Fibroblast of lung (primary cell): ENCODE measurements around the gene RBM23. TPM values are rescaled to one million over a fixed set of nuclear protein-coding genes. Genes with fewer than 3 reads are reported as not detected.
A peak's percentile ranks its signal among the peaks of the same experiment; 100 is the strongest.

Source experiments
- DNase-seq, 2 donors: peaks; one replicate each; pipeline versions ENCODE4 v3.0.0 to v3.0.0-alpha.2; 2010; ENCODE audit warnings: low read depth in 2 of 2
- H2AFZ ChIP-seq: 2 replicates; pipeline ENCODE4 v1.5.1; 2012; ENCODE audit warnings: low read length, control low read depth, inconsistent platforms
- H3K27ac ChIP-seq: 2 replicates; pipeline ENCODE4 v1.5.1; 2011; ENCODE audit warnings: low read length, control low read depth; ENCODE audit not compliant: insufficient read depth
- H3K27me3 ChIP-seq: 2 replicates; pipeline ENCODE4 v1.5.1; 2011; ENCODE audit warnings: mild to moderate bottlenecking, low read length; ENCODE audit not compliant: control insufficient read depth, insufficient read depth
- H3K36me3 ChIP-seq: 2 replicates; pipeline ENCODE4 v1.5.1; 2011; ENCODE audit warnings: low read length; ENCODE audit not compliant: control insufficient read depth, insufficient read depth
- H3K4me1 ChIP-seq: 2 replicates; pipeline ENCODE4 v1.5.1; 2011; ENCODE audit warnings: low read length; ENCODE audit not compliant: control insufficient read depth, insufficient read depth; ENCODE audit errors: extremely low read depth
- H3K4me2 ChIP-seq: 2 replicates; pipeline ENCODE4 v1.5.1; 2011; ENCODE audit warnings: low read length, control low read depth; ENCODE audit not compliant: insufficient read depth; ENCODE audit errors: extremely low read depth
- H3K4me3 ChIP-seq, 4 experiments: fragments of 200-600 bp in 1 of 4; sonication (generic) in 1 of 4; replicated peaks in 1 of 4; 2 replicates each; pipeline ENCODE4 v1.5.1; 2011 to 2016; ENCODE audit warnings: low read length in 4 of 4, low read depth in 3 of 4, mild to moderate bottlenecking in 3 of 4, control low read depth in 2 of 4, inconsistent platforms in 1 of 4, mixed read lengths in 1 of 4; ENCODE audit not compliant: insufficient read depth in 1 of 4; ENCODE audit errors: control extremely low read depth in 1 of 4
- H3K79me2 ChIP-seq: 2 replicates; pipeline ENCODE4 v1.5.1; 2012; ENCODE audit warnings: mild to moderate bottlenecking, low read length, inconsistent platforms; ENCODE audit not compliant: control insufficient read depth, insufficient read depth
- H3K9ac ChIP-seq: 2 replicates; pipeline ENCODE4 v1.5.1; 2011; ENCODE audit warnings: mild to moderate bottlenecking, low read length, control low read depth; ENCODE audit not compliant: insufficient read depth
- H3K9me3 ChIP-seq: 2 replicates; pipeline ENCODE4 v1.5.1; 2012; ENCODE audit warnings: low read depth, low read length; ENCODE audit not compliant: control insufficient read depth, insufficient read depth
- H4K20me1 ChIP-seq: 2 replicates; pipeline ENCODE4 v1.5.1; 2011; ENCODE audit warnings: low read length; ENCODE audit not compliant: control insufficient read depth, insufficient read depth; ENCODE audit errors: extremely low read depth
- CTCF ChIP-seq, 2 donors: IDR thresholded peaks in 1 of 2; conservative IDR thresholded peaks in 1 of 2; 1 replicate in 1 of 2; 2 replicates in 1 of 2; pipeline ENCODE4 v1.5.1; 2011 to 2012; ENCODE audit warnings: low read length in 2 of 2, control low read depth in 1 of 2, inconsistent platforms in 1 of 2, low read depth in 1 of 2, mild to moderate bottlenecking in 1 of 2
- EZH2 ChIP-seq: IDR thresholded peaks from 2 replicates; pipeline ENCODE4 v1.5.1; 2012; ENCODE audit warnings: low read length, control low read depth, mild to moderate bottlenecking; ENCODE audit errors: missing control alignments
- polyA plus RNA-seq, 2 donors: library from polyadenylated mRNA; depleted of rRNA in 1 of 2; stranded (reverse) in 1 of 2; unstranded in 1 of 2; fragments of >200 nt; gene quantifications; 2 replicates each; pipeline ENCODE4 v1.2.1, GENCODE V29; 2011 to 2012; ENCODE audit warnings: missing spikeins in 1 of 2
- total RNA-seq: library from RNA; depleted of rRNA; stranded (reverse); fragments of >200 nt; gene quantifications from 2 replicates; pipeline ENCODE4 v1.2.1, GENCODE V29; 2014

RBM23 gene
- total and polyA plus RNA-seq, 2 donors (not counting 1 experiment from before 2014, with no cell fraction given), result 51.0 to 85.3 TPM

GRCh38 chr14:22884738-22885523 lies 34.0 kb downstream of the RBM23 start:
- Histone ChIP-seq H3K27ac (no peak overlapping the region), H3K36me3 (no peaks in the 10 kb centered on the region), H2AFZ (no peak overlapping the region), H3K9me3 (no peaks in the 10 kb centered on the region), H3K4me3 (no peak overlapping the region), H3K27me3 (no peaks in the 10 kb centered on the region), H3K9ac (no peak overlapping the region), H3K4me1 (peaks cover 7% of the 10 kb centered on the region), H3K4me2 (no peak overlapping the region), H4K20me1 (no peaks in the 10 kb centered on the region), H3K79me2 (no peaks in the 10 kb centered on the region)
- TF ChIP-seq CTCF (conservative IDR thresholded peaks at IDR 0.05 in 1 of 2, IDR thresholded peaks at IDR 0.05 in 1 of 2; ENCODE audit: low read depth in 1 of 2, low read length in 2 of 2) (no peak), EZH2 (no peak)
- DNase-seq, result no peak

- H3K36me3 ChIP-seq, result no peaks in the 10 kb centered on the region
- no peak overlapping the region for H3K4me2 ChIP-seq
- H3K9ac ChIP-seq, result no peak overlapping the region
- no peak overlapping the region for H3K27ac ChIP-seq
- H2AFZ ChIP-seq, result no peak overlapping the region
- H3K4me1 ChIP-seq, result peaks cover 7% of the 10 kb centered on the region
- no peaks in the 10 kb centered on the region for H3K9me3 ChIP-seq
- H3K4me3 ChIP-seq, result no peak overlapping the region
- TF ChIP-seq EZH2 (no peak), CTCF (conservative IDR thresholded peaks at IDR 0.05 in 1 of 2, IDR thresholded peaks at IDR 0.05 in 1 of 2; ENCODE audit: low read depth in 1 of 2, low read length in 2 of 2) (no peak)
- no peaks in the 10 kb centered on the region for H3K79me2 ChIP-seq
- H3K27me3 ChIP-seq, result no peaks in the 10 kb centered on the region
- no peak for DNase-seq
- H4K20me1 ChIP-seq, result no peaks in the 10 kb centered on the region
Observed at GRCh38 chr14:22884076-22884737, 34.7 kb downstream of the RBM23 start.

GRCh38 chr14:22883173-22883976 lies 35.6 kb downstream of the RBM23 start, which contains the start of gene REM2:
TSS of gene REM2 (plus strand) at chr14:22883222. CDS start at chr14:22883288, 66 bp downstream.
- Histone ChIP-seq H2AFZ (no peak within 1 kb of the TSS), H3K9me3 (no peaks in the 10 kb centered on the region), H3K36me3 (peaks cover 3% of the 10 kb centered on the region), H3K9ac (no peak within 1 kb of the TSS), H3K4me1 (peaks cover 7% of the 10 kb centered on the region), H3K27me3 (no peaks in the 10 kb centered on the region), H3K4me3 (no peak within 1 kb of the TSS), H3K27ac (no peak within 1 kb of the TSS), H3K4me2 (peak within 1 kb of the TSS; percentile 3), H4K20me1 (no peaks in the 10 kb centered on the region), H3K79me2 (no peaks in the 10 kb centered on the region)
- DNase-seq, result no peak
- TF ChIP-seq EZH2 (no peak), CTCF (conservative IDR thresholded peaks at IDR 0.05 in 1 of 2, IDR thresholded peaks at IDR 0.05 in 1 of 2; ENCODE audit: low read depth in 1 of 2, low read length in 2 of 2) (no peak)
